ENCODE data around the gene GSTM2.

Gene GSTM2

GRCh38 chr1:109716121-109716520 lies 48.3 kb downstream of the GSTM2 start:
- no peak for DNase-seq (ENCODE audit: low spot score)

GRCh38 chr1:109716570-109717090 lies 48.8 kb downstream of the GSTM2 start:
- DNase-seq (ENCODE audit: low spot score): no peak

- DNase-seq (ENCODE audit: low spot score): no peak
These were observed 49.9 kb downstream of the GSTM2 start for GRCh38 chr1:109717729-109718128.

- peak; percentile 52 for DNase-seq (ENCODE audit: low spot score)
These were observed 50.6 kb downstream of the GSTM2 start for GRCh38 chr1:109718495-109718894.

GRCh38 chr1:109719337-109719837 lies 51.5 kb downstream of the GSTM2 start:
- DNase-seq (ENCODE audit: low spot score): no peak

GRCh38 chr1:109721042-109721441 lies 53.2 kb downstream of the GSTM2 start:
- no peak for DNase-seq (ENCODE audit: low spot score)

GRCh38 chr1:109721971-109722370 lies 54.1 kb downstream of the GSTM2 start:
- no peak for DNase-seq (ENCODE audit: low spot score)

DNA sequence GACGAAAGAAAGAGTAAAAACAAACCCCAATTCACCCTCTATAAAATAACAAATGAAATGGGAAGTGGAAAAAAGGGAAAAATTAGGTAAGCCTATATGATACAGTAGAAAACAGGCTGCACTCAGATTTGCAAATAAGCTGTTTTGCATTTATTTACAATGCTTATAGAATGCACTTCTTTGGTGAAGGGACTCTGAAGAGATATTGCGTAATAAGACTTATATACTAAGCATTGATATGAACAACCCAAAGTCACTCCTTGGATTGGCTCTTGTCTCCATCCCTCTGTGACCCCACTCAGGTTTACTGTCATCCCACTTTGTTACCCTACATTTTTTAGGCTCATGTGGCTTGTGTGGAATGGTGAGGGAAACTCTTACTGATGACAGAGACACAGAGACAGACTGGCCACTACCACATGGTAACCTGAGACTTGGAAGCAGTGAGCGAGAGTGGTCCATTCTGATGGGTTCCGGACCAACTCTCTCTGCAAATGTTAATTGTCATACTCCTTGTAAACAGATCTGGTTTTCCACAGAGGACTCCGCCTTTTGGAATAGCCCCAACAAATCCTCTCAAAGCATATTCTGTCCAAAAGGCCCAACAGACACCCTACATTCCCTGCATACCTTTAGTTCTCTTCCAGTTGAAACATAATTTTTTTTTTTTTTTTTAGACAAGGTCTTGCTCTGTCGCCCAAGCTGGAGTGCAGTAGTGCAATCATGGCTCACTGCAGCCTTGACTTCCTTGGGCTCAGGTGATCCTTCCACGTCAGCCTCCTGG lies 55.2 kb downstream of the GSTM2 start:
- DNase-seq (ENCODE audit: low spot score): no peak
